SH-SY5Y (cell line): ENCODE results near the gene CFAP77.

Experiments used
- GATA2 ChIP-seq: IDR thresholded peaks from 2 replicates; pipeline ENCODE4 v1.6.1; 2011; ENCODE audit warnings: mild to moderate bottlenecking, low read depth, low read length
- GATA3 ChIP-seq: IDR thresholded peaks from 2 replicates; pipeline ENCODE4 v1.6.1; 2011; ENCODE audit warnings: low read depth, mild to moderate bottlenecking, low read length, moderate library complexity

- TF ChIP-seq GATA2, result no peak
- no peak for TF ChIP-seq GATA3
Observed at GRCh38 chr9:132516301-132516700, 106.3 kb downstream of the CFAP77 start.
